ENCODE measurements around the gene RYR1.
"Not testable (repeated sequence)": the region's sequence is repeated elsewhere in the genome, so short reads cannot be mapped to it uniquely, and the experiment has no call there.

The RYR1 gene

DNA sequence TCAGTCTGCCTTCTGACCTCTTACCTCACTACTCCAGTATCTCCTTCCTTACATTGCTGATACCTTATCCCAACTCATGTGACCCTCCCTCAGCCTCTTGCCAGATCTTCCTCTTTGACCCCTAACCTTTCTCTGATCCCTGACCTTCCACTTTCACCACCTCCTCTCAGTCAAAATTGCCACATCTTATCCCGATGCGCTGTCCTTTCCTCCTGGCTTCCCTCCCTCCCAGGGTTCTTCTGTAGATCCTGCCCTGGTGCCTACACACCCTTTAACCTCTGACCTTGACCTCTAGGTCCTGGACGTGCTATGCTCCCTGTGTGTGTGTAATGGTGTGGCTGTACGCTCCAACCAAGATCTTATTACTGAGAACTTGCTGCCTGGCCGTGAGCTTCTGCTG, 23.7 kb downstream of the RYR1 start:
- DNase-seq (ENCODE audit: low read depth in 3 of 3), result no peak

DNA sequence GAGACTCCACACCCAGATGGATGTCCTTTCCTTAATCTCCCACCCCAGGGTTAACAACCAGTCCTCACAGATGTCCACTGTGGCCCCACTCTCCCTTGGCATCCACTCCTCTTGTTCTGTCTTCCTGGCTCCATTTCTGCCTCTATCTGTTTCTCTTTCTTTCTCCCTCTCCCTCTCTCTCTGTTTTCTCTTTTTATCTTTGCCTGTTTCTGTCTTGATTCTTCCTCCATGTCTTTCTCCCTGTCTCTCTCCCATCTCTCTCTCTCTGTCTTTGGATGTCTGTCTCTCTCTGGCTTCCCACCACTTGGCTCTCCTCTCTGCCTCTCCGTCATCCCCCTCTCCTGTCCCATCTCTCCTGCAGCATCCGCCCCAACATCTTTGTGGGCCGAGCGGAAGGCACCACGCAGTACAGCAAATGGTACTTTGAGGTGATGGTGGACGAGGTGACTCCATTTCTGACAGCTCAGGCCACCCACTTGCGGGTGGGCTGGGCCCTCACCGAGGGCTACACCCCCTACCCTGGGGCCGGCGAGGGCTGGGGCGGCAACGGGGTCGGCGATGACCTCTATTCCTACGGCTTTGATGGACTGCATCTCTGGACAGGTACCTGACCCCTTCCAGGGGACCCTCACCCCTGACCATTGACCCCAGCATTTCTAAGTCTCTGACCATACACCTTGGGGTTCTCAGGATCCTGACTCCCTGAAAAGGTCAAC, 24.4 kb downstream of the RYR1 start:
- no peak for DNase-seq (ENCODE audit: low read depth in 3 of 3)

GRCh38 chr19:38458991-38459390, 25.5 kb downstream of the RYR1 start:
- no peak for DNase-seq (ENCODE audit: low read depth in 3 of 3)

DNA sequence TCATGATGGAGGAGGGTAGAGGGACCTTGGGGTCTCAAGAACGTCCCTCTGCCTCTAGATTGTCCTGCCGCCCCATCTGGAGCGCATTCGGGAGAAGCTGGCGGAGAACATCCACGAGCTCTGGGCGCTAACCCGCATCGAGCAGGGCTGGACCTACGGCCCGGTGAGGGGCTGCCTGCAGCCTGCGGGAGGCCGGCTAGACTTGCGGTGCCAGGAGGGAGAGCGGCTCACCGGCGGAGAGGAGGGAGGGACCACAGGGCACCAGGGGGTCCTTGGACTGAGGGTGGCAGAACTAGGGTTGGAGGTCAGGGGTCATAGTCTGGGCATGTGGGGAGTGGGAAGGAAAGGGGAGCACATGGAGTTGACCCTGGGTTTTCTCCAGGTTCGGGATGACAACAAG, 29.9 kb downstream of the RYR1 start:
- no peak for DNase-seq (ENCODE audit: low read depth in 3 of 3)

DNA sequence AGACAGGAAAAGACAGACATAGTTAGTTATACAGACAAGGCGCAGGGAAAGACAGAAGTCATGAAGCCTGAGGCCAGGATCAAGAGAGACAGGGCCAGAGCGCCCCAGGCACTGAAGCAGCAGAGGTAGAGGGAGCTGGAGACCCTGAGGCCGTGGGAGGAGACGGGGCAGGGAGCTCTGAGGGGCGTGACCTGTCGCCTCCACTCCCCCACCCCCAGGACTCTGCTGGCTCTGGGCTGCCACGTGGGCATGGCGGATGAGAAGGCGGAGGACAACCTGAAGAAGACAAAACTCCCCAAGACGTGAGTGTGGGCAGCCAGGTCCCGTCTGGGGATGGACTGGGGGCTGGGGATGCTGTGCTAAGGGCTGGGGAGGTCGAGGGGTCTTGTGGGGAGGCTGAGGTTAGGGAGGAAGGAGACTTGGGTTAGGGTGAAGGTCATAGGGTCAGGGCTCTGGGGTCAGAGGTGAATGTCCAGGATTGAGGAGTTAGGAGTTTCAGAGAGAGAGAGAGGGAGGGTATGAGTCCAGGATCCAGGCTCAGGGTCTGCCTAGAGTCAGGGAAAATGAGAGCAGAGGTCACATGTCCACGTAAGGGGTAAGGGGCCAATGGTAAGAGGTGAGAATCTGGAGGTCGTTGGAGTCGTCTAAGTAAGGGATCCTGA, 31.1 kb downstream of the RYR1 start:
- DNase-seq (ENCODE audit: low read depth in 3 of 3), result no peak

DNA sequence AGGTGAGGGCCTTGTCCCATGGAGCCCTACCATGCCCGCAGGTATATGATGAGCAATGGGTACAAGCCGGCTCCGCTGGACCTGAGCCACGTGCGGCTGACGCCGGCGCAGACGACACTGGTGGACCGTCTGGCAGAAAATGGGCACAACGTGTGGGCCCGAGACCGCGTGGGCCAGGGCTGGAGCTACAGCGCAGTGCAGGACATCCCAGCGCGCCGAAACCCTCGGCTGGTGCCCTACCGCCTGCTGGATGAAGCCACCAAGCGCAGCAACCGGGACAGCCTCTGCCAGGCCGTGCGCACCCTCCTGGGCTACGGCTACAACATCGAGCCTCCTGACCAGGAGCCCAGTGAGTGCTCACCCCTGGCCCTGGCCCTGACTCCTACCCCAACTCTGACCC, 32.6 kb downstream of the RYR1 start:
- DNase-seq (ENCODE audit: low read depth in 3 of 3), result no peak

DNA sequence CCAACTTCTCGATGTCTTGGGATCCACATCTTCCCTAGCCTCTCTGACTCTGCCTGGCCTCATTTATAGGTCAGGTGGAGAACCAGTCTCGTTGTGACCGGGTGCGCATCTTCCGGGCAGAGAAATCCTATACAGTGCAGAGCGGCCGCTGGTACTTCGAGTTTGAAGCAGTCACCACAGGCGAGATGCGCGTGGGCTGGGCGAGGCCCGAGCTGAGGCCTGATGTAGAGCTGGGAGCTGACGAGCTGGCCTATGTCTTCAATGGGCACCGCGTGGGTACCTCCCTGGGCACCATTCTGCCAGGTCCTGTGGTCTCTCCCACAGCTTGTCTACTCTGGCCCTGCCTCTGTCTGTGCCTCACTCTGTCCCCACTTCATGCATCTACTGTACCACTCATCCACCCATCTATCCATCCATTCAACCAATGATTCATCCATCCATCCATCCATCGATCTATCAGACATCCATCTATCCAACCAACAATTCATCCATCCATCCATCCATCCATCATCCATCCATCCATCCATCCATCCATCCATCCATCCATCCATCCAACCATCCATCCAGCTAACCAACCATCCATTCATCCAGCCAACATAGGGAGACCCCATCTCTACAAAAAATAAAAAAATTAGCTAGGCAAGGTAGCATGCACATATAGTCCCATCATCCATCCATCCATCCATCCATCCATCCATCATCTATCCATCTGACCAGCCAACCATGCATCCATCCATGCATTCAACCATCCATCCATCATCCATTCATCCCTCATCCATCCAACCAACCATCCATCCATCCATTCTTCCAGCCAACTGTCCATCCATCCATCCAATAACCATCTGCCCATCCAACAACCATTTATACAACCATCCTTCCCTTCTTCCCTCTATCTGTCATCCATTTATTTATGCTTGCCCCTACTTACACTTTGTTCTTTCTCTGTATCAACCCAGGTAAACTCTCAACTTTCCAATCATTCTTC, 34.3 kb downstream of the RYR1 start:
- no peak for DNase-seq (ENCODE audit: low read depth in 3 of 3)

GRCh38 chr19:38469151-38469550, 35.7 kb downstream of the RYR1 start:
- no peak for DNase-seq (ENCODE audit: low read depth in 3 of 3)

DNA sequence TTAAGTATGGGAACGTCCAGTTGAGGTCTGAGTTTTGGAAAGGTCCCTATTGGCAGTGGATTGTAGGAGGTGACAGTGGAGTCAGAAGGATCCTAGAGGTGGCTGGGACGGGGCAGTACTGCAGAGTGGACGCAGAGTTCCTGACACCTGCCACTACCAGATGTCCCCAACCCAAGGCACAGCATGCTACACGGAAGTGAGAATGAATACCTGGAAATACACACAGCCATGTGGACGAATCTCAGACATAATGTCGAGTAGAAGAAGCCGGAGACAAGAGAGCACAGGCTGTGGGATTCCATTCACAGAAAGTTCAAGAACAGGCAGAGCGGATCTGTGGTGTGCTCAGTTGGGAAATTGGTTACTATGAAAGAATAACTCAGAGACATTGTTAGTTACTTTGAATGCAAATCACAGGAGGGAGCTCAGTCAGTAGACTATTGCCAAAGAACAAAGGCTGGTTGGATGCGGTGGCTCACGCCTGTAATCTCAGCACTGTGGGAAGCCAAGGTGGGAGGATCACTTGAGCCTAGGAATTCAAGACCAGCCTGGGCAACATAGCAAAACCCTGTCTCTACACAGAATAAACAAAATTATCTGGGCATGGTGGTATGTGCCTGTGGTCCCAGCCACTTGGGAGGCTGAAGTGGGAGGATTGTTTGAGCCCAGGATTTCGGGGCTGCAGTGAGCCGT, 37.4 kb downstream of the RYR1 start:
- DNase-seq (ENCODE audit: low read depth in 3 of 3), result no peak

- not testable (repeated sequence) for DNase-seq (ENCODE audit: low read depth in 3 of 3)
Observed at GRCh38 chr19:38472725-38473124, 39.2 kb downstream of the RYR1 start.

DNA sequence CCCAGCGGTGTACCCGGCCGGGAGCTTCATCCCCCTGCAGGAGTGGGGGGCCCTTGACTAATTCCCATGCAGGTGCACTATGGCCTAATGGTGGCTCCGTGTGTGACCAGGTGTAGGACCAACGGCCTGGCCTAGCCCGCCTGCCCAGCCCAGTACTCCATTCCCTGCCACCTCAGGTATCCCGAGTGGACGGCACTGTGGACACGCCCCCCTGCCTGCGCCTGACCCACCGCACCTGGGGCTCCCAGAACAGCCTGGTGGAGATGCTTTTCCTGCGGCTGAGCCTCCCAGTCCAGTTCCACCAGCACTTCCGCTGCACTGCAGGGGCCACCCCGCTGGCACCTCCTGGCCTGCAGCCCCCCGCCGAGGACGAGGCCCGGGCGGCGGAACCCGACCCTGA, 39.7 kb downstream of the RYR1 start:
- DNase-seq (ENCODE audit: low read depth in 3 of 3), result no peak

GRCh38 chr19:38475176-38475575, 41.7 kb downstream of the RYR1 start:
- DNase-seq (ENCODE audit: low read depth in 3 of 3), result no peak

- DNase-seq (ENCODE audit: low read depth in 3 of 3), result no peak
Observed at GRCh38 chr19:38478273-38478971, 44.9 kb downstream of the RYR1 start.

GRCh38 chr19:38482496-38482895, 49.0 kb downstream of the RYR1 start:
- no peak for DNase-seq (ENCODE audit: low read depth in 3 of 3)

GRCh38 chr19:38483016-38483630, 49.6 kb downstream of the RYR1 start:
- DNase-seq (ENCODE audit: low read depth in 3 of 3), result no peak

DNA sequence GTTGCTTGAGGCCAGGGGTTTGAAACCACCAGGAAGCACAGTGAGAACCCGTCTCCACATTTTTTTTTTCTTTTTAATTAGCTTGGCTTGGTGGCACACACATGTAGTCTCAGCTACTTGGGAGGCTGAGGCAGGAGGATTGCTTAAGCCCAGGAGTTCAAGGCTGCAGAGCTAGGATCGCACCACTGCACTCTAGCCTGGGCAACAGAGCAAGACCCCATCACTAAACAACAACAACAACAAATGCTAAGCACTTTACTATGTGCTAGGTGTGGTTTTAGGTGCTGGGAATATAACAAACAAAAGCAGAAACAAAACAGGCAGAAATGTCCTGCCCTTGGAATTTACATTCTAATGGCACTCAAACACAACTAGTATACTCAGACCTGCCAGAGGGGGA, 51.3 kb downstream of the RYR1 start:
- no peak for DNase-seq (ENCODE audit: low read depth in 3 of 3)

GRCh38 chr19:38485541-38486285, 52.2 kb downstream of the RYR1 start:
- no peak for DNase-seq (ENCODE audit: low read depth in 3 of 3)

DNA sequence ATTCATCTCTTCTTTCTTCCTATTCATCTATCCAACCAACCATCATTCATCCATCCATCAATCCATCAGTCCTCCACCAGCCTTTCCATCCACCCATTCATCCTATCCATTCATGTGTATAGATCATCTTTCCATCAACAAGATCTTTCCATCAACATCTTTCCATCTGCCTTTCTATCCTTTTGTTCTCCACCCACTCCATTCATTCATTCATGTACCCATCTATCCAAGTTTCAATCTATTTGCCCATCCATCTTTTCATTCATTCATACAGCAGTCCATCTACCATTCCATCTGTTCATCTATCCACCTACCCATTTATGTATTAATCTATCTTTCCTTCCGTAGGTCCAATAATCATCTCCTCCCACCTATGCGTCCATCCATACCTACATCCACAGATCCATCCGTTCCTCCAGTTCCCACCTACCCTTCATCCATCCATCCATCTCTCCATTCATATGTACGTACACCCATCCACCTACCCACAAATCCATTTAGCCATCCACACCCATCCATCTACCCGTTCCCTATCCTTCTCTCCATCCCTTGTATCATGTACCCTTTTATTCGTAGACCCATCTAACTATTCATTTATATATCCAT, 53.3 kb downstream of the RYR1 start:
- no peak for DNase-seq (ENCODE audit: low read depth in 3 of 3)

- no peak for DNase-seq (ENCODE audit: low read depth in 3 of 3)
Observed at GRCh38 chr19:38488096-38488495, 54.6 kb downstream of the RYR1 start.

Data from stimulated activated CD4-positive, alpha-beta T cell treated with anti-CD3 and anti-CD28 coated beads, TNF-alpha, amount 100 ng/mL, for 48 hours (primary cell).